H9 (cell line): ENCODE data around the gene DAD1. TPM values are rescaled to one million over a fixed set of nuclear protein-coding genes. Genes with fewer than 3 reads are reported as not detected.

Source experiments
- DNase-seq: peaks from one replicate; pipeline ENCODE4 v3.0.0-alpha.2; 2017
- H2AFZ ChIP-seq: one replicate; pipeline ENCODE4 v1.6.1; 2013; ENCODE audit warnings: mild to moderate bottlenecking, low read length, control low read depth, moderate library complexity
- H2AK5ac ChIP-seq: 2 replicates; pipeline ENCODE4 v1.6.1; 2013; ENCODE audit warnings: low read length, control low read depth, mixed read lengths; ENCODE audit not compliant: insufficient read length
- H2BK120ac ChIP-seq: one replicate; pipeline ENCODE4 v1.6.1; 2013; ENCODE audit warnings: low read depth, mild to moderate bottlenecking, low read length, control low read depth, inconsistent platforms; ENCODE audit not compliant: poor library complexity, severe bottlenecking
- H2BK12ac ChIP-seq: 2 replicates; pipeline ENCODE4 v1.6.1; 2013; ENCODE audit warnings: low read length, control low read depth, mixed read lengths, low read depth; ENCODE audit not compliant: insufficient read length
- H2BK15ac ChIP-seq: 2 replicates; pipeline ENCODE4 v1.6.1; 2013; ENCODE audit warnings: low read depth, low read length, control low read depth
- H2BK20ac ChIP-seq: one replicate; pipeline ENCODE4 v1.6.1; 2013; ENCODE audit warnings: low read depth, mild to moderate bottlenecking, low read length, control low read depth, inconsistent platforms; ENCODE audit not compliant: poor library complexity, severe bottlenecking
- H2BK5ac ChIP-seq: 2 replicates; pipeline ENCODE4 v1.6.1; 2013; ENCODE audit warnings: low read length, control low read depth, mixed read lengths; ENCODE audit not compliant: insufficient read length
- H3K14ac ChIP-seq: 2 replicates; pipeline ENCODE4 v1.6.1; 2013; ENCODE audit warnings: low read length, control low read depth; ENCODE audit not compliant: insufficient read depth
- H3K18ac ChIP-seq: 2 replicates; pipeline ENCODE4 v1.6.1; 2013; ENCODE audit warnings: low read depth, mild to moderate bottlenecking, mixed read lengths, low read length, control low read depth; ENCODE audit not compliant: insufficient read length
- H3K23ac ChIP-seq: 2 replicates; pipeline ENCODE4 v1.6.1; 2013; ENCODE audit warnings: low read length, control low read depth, mixed read lengths, low read depth; ENCODE audit not compliant: insufficient read length
- H3K23me2 ChIP-seq: 2 replicates; pipeline ENCODE4 v1.6.1; 2013; ENCODE audit warnings: low read depth, mild to moderate bottlenecking, mixed read lengths, low read length, control low read depth; ENCODE audit not compliant: insufficient read length, poor library complexity, severe bottlenecking
- H3K27ac ChIP-seq: 2 replicates; pipeline ENCODE4 v1.5.1; 2013; ENCODE audit warnings: low read length, control low read depth, mixed read lengths, low read depth; ENCODE audit not compliant: insufficient read length
- H3K27me3 ChIP-seq: 2 replicates; pipeline ENCODE4 v1.6.1; 2013; ENCODE audit warnings: low read length, control low read depth, inconsistent platforms; ENCODE audit not compliant: insufficient read depth
- H3K4ac ChIP-seq: 2 replicates; pipeline ENCODE4 v1.6.1; 2013; ENCODE audit warnings: low read depth, mild to moderate bottlenecking, control low read depth, inconsistent platforms, low read length, moderate library complexity
- H3K4me1 ChIP-seq: 2 replicates; pipeline ENCODE4 v1.6.1; 2013; ENCODE audit warnings: low read length, control low read depth, inconsistent platforms; ENCODE audit not compliant: insufficient read depth
- H3K4me2 ChIP-seq: 2 replicates; pipeline ENCODE4 v1.6.1; 2013; ENCODE audit warnings: low read length, control low read depth, mixed read lengths; ENCODE audit not compliant: insufficient read length, insufficient read depth
- H3K56ac ChIP-seq: 2 replicates; pipeline ENCODE4 v1.6.1; 2013; ENCODE audit warnings: low read depth, mild to moderate bottlenecking, mixed read lengths, low read length, control low read depth; ENCODE audit not compliant: insufficient read length
- H3K79me1 ChIP-seq: 2 replicates; pipeline ENCODE4 v1.6.1; 2013; ENCODE audit warnings: low read depth, mild to moderate bottlenecking, moderate library complexity, low read length, control low read depth, inconsistent platforms; ENCODE audit not compliant: insufficient read depth, poor library complexity, severe bottlenecking
- H3K79me2 ChIP-seq: 2 replicates; pipeline ENCODE4 v1.6.1; 2013; ENCODE audit warnings: low read length, control low read depth, inconsistent platforms; ENCODE audit not compliant: insufficient read depth
- H3K9ac ChIP-seq: 2 replicates; pipeline ENCODE4 v1.6.1; 2013; ENCODE audit warnings: low read length, control low read depth, mixed read lengths; ENCODE audit not compliant: insufficient read length; ENCODE audit errors: extremely low read depth
- H3K9me3 ChIP-seq: one replicate; pipeline ENCODE4 v1.6.1; 2013; ENCODE audit warnings: low read depth, low read length, inconsistent platforms; ENCODE audit not compliant: control insufficient read depth
- H3T11ph ChIP-seq: one replicate; pipeline ENCODE4 v1.6.1; 2013; ENCODE audit warnings: mild to moderate bottlenecking, low read length, control low read depth, inconsistent platforms
- H4K20me1 ChIP-seq: one replicate; pipeline ENCODE4 v1.6.1; 2013; ENCODE audit not compliant: control insufficient read depth, insufficient read length, insufficient read depth
- H4K5ac ChIP-seq: 2 replicates; pipeline ENCODE4 v1.6.1; 2013; ENCODE audit warnings: low read depth, mild to moderate bottlenecking, mixed read lengths, low read length, control low read depth; ENCODE audit not compliant: insufficient read length
- H4K8ac ChIP-seq: replicated peaks from 2 replicates; pipeline ENCODE4 v1.6.1; 2013; ENCODE audit warnings: low read length, control low read depth, mixed read lengths, low read depth; ENCODE audit not compliant: insufficient read length
- H4K91ac ChIP-seq: 2 replicates; pipeline ENCODE4 v1.6.1; 2013; ENCODE audit warnings: low read depth, mild to moderate bottlenecking, moderate library complexity, mixed read lengths, low read length, control low read depth; ENCODE audit not compliant: insufficient read length
- H3K27ac Mint-ChIP-seq, 3 experiments: 2 replicates in 2 of 3; 3 replicates in 1 of 3; pipeline ENCODE4 v1.8.0; 2020 to 2021; ENCODE audit warnings: mixed read lengths in 3 of 3, mild to moderate bottlenecking in 1 of 3, moderate library complexity in 1 of 3
- H3K27me3 Mint-ChIP-seq: 2 replicates; pipeline ENCODE4 v1.8.0; 2021; ENCODE audit warnings: low read depth, mild to moderate bottlenecking, moderate library complexity, mixed read lengths
- H3K36me3 Mint-ChIP-seq, 3 experiments: 2 replicates in 2 of 3; 3 replicates in 1 of 3; pipeline ENCODE4 v1.8.0; 2020 to 2021; ENCODE audit warnings: low read depth in 3 of 3, mixed read lengths in 3 of 3; ENCODE audit not compliant: insufficient read depth in 1 of 3
- H3K4me1 Mint-ChIP-seq, 2 experiments: 2 replicates each; pipeline ENCODE4 v1.8.0; 2020; ENCODE audit warnings: mixed read lengths in 2 of 2
- H3K4me3 Mint-ChIP-seq, 2 experiments: 2 replicates in 1 of 2; 3 replicates in 1 of 2; pipeline ENCODE4 v1.8.0; 2020 to 2021; ENCODE audit warnings: mild to moderate bottlenecking in 2 of 2, mixed read lengths in 2 of 2, moderate library complexity in 1 of 2
- H3K9me3 Mint-ChIP-seq, 2 experiments: 2 replicates in 1 of 2; 3 replicates in 1 of 2; pipeline ENCODE4 v1.8.0; 2020; ENCODE audit warnings: mild to moderate bottlenecking in 2 of 2, mixed read lengths in 2 of 2, moderate library complexity in 1 of 2
- WGBS: extraction: QIAGEN DNeasy Blood & Tissue Kit; methylation state at CpG from one replicate; pipeline ENCODE4 v1.1.7; 2013; ENCODE audit warnings: missing lambda C conversion rate, low lambda C conversion rate, mixed read lengths; ENCODE audit not compliant: insufficient read length; ENCODE audit errors: extremely low coverage; 5-methylcytosine and 5-hydroxymethylcytosine counted together
- total RNA-seq: library from RNA; stranded (reverse); gene quantifications from 2 replicates; pipeline ENCODE4 v1.2.1, GENCODE V29; 2021
- TF ChIP-seq, protein P1 (sequence below): fragments of 200-600 bp; sonication (generic); conservative IDR thresholded peaks from 3 replicates; pipeline ENCODE4 v1.8.0; 2021; ENCODE audit warnings: antibody characterized with exemption, mild to moderate bottlenecking

Gene DAD1
- total RNA-seq, 1 experiment from 2014 or later = 127 TPM

DNA sequence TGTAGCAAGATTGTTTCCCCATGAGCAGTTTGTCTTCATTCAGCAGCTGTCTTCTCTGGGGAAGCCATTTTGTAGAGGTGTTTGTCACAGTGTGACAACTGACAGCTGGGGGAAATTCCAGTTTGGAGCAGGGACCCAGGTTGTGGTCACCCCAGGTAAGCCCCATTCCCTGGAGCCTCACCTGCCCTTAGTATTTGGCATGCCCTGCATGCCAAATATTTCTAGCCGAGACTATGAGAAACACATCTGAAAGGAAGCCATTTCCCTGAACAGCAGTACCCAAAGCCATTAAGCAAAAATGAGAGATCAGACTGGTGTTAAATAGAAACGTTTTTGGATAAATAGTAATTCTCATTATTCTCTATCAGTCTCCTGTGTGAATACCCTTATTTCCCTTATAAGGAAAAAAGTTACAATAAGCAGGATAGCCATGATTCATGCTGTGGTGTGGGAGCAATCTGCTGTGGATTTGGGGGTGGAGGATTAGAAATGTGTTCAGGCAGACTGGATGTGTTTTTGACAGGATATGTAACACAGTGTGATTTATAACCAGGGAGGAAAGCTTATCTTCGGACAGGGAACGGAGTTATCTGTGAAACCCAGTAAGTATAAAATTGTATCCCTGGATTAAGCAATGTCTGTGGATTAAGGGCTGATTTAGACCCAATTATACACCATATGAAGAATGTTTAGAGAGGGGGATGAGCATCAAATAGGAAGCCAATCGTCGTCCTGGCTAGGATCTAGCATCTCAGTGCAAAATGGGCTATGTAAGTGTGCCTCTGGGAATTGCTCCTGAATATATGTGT lies 68.9 kb downstream of the DAD1 start:
- H3K14ac ChIP-seq = no peak overlapping the region
- H2AK5ac ChIP-seq = no peak overlapping the region
- no peaks in the 10 kb centered on the region for H3K79me1 ChIP-seq
- no peaks in the 10 kb centered on the region for H4K20me1 ChIP-seq
- no peaks in the 10 kb centered on the region for H3K9me3 ChIP-seq
- H3K23me2 ChIP-seq = no peaks in the 10 kb centered on the region
- no peak overlapping the region for H4K5ac ChIP-seq
- no peak overlapping the region for H2BK20ac ChIP-seq
- DNase-seq = no peak
- no peak overlapping the region for H2BK120ac ChIP-seq
- H3K4me2 ChIP-seq = no peak overlapping the region
- H3K4me3 Mint-ChIP-seq = no peak overlapping the region
- H3K9ac ChIP-seq = no peak overlapping the region
- H3K23ac ChIP-seq = no peak overlapping the region
- no peak overlapping the region for H4K91ac ChIP-seq
- no peaks in the 10 kb centered on the region; a peak in 1 of 5 replicates for H3K9me3 Mint-ChIP-seq
- no peaks in the 10 kb centered on the region for H3K27me3 ChIP-seq
- no peak overlapping the region for H3K4ac ChIP-seq
- no peak overlapping the region for H3K27ac ChIP-seq
- no CpG with 5 or more reads among the region's 6 CpGs for WGBS
- H2BK12ac ChIP-seq = no peak overlapping the region
- peaks cover 0 to 3% (median 0%) of the 10 kb centered on the region in 3 experiments; a peak in 1 of 7 replicates for H3K36me3 Mint-ChIP-seq
- TF ChIP-seq, protein P1, sequence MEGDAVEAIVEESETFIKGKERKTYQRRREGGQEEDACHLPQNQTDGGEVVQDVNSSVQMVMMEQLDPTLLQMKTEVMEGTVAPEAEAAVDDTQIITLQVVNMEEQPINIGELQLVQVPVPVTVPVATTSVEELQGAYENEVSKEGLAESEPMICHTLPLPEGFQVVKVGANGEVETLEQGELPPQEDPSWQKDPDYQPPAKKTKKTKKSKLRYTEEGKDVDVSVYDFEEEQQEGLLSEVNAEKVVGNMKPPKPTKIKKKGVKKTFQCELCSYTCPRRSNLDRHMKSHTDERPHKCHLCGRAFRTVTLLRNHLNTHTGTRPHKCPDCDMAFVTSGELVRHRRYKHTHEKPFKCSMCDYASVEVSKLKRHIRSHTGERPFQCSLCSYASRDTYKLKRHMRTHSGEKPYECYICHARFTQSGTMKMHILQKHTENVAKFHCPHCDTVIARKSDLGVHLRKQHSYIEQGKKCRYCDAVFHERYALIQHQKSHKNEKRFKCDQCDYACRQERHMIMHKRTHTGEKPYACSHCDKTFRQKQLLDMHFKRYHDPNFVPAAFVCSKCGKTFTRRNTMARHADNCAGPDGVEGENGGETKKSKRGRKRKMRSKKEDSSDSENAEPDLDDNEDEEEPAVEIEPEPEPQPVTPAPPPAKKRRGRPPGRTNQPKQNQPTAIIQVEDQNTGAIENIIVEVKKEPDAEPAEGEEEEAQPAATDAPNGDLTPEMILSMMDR = no peak
- no peak overlapping the region for H3K56ac ChIP-seq
- H3K4me1 ChIP-seq = no peaks in the 10 kb centered on the region
- H4K8ac ChIP-seq = no peak overlapping the region
- no peak overlapping the region for H2BK5ac ChIP-seq
- H2BK15ac ChIP-seq = no peak overlapping the region
- H3K18ac ChIP-seq = no peak overlapping the region
- peaks cover 4% of the 10 kb centered on the region; the same call in 1 of the 2 replicates for H3K27me3 Mint-ChIP-seq
- H3K4me1 Mint-ChIP-seq = peaks cover 13 to 15% of the 10 kb centered on the region in 2 experiments
- no peak overlapping the region for H3T11ph ChIP-seq
- H3K79me2 ChIP-seq = no peaks in the 10 kb centered on the region
- H2AFZ ChIP-seq = no peak overlapping the region
- no peak overlapping the region for H3K27ac Mint-ChIP-seq
